ENCODE data around the gene PRKCB. TPM values are rescaled to one million over a fixed set of nuclear protein-coding genes. Genes with fewer than 3 reads are reported as not detected.

PRKCB gene
- polyA plus RNA-seq, 1 donor from 2014 or later, result 27.6 TPM

DNA sequence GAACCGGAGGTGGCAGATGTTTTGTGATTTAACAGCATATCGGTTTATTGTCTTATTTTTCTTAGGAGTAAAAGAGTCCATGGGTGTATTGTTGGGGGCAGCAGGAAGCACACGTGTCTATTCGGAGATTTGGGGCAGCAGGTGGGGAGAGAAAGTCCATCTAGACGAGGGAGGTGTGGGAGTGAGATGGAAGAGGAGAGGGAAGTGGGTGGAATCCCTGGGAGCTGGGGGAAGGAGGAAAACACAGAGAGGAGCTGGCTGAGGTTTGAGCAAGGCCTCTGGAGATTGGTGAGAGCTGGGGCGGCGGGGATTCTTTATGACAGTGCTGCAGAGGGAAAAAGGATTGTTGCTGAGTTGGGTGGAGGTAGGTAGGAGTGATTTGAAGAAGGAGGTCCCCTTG lies 72.1 kb downstream of the PRKCB start:
- H3K4me3 ChIP-seq (ENCODE audit: low read length), result no peak overlapping the region
- H4K20me1 ChIP-seq (ENCODE audit: insufficient read depth), result no peaks in the 10 kb centered on the region
- H3K9ac ChIP-seq (ENCODE audit: low read length), result no peak overlapping the region
- no peak overlapping the region for H3K4me2 ChIP-seq (ENCODE audit: low read length)
- H3F3A ChIP-seq (ENCODE audit: insufficient read depth, low read length, poor library complexity, severe bottlenecking), result no peaks in the 10 kb centered on the region
- no peaks in the 10 kb centered on the region for H3K79me2 ChIP-seq (replicated peaks; ENCODE audit: insufficient read depth, low read length)
- H3K27ac ChIP-seq (ENCODE audit: low read length), result no peak overlapping the region
- no peak overlapping the region for H2AFZ ChIP-seq (ENCODE audit: low read depth, low read length)
- H3K36me3 ChIP-seq (ENCODE audit: insufficient read depth, low read length), result no peaks in the 10 kb centered on the region
- no peaks in the 10 kb centered on the region for H3K9me2 ChIP-seq (ENCODE audit: insufficient read depth, low read length)
- no peaks in the 10 kb centered on the region for H3K27me3 ChIP-seq (ENCODE audit: insufficient read depth, low read depth, low read length)
- TF ChIP-seq EP300 (conservative IDR thresholded peaks at IDR 0.05; ENCODE audit: poor library complexity, severe bottlenecking), result no peak
- H3K9me3 ChIP-seq (ENCODE audit: low read length), result no peaks in the 10 kb centered on the region

DNA sequence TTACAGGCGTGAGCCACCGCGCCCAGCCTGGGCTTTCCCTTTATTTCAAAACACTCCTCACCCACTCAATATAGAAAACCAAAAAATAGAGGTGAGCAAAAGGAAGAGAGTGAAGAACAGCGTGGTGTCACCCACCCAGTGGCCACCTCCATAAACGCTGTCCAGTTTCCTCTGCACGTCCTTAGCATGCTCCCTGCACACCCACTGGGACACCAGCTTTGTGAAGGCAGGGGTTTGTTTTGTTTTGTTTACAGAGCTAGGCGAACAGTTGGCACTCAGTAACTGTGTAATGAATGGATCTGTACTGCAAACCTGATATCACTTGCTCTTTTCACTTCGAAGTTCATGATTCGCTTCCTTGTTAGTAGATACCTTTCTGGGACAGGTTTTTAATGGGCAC lies 73.0 kb downstream of the PRKCB start:
- Histone ChIP-seq H3K9me2 (ENCODE audit: insufficient read depth, low read length) (no peaks in the 10 kb centered on the region), H4K20me1 (ENCODE audit: insufficient read depth) (no peaks in the 10 kb centered on the region), H3F3A (ENCODE audit: insufficient read depth, low read length, poor library complexity, severe bottlenecking) (no peaks in the 10 kb centered on the region), H3K36me3 (ENCODE audit: insufficient read depth, low read length) (no peaks in the 10 kb centered on the region), H3K4me2 (ENCODE audit: low read length) (no peak overlapping the region), H3K9ac (ENCODE audit: low read length) (no peak overlapping the region), H3K27ac (ENCODE audit: low read length) (no peak overlapping the region), H3K27me3 (ENCODE audit: insufficient read depth, low read depth, low read length) (no peaks in the 10 kb centered on the region), H3K4me3 (ENCODE audit: low read length) (no peak overlapping the region), H2AFZ (ENCODE audit: low read depth, low read length) (no peak overlapping the region), H3K9me3 (ENCODE audit: low read length) (no peaks in the 10 kb centered on the region), H3K79me2 (replicated peaks; ENCODE audit: insufficient read depth, low read length) (no peaks in the 10 kb centered on the region)
- TF ChIP-seq RAD21 (conservative IDR thresholded peaks at IDR 0.05) (no peak), EP300 (conservative IDR thresholded peaks at IDR 0.05; ENCODE audit: poor library complexity, severe bottlenecking) (no peak), MXI1 (conservative IDR thresholded peaks at IDR 0.05; ENCODE audit: poor library complexity, severe bottlenecking) (no peak), POLR2AphosphoS5 (IDR thresholded peaks at IDR 0.05) (no peak), SMC3 (conservative IDR thresholded peaks at IDR 0.05; ENCODE audit: poor library complexity) (no peak), TAF1 (IDR thresholded peaks at IDR 0.05; ENCODE audit: low read depth) (no peak), EZH2 (IDR thresholded peaks at IDR 0.05; ENCODE audit: borderline replicate concordance, insufficient read depth, low read length, poor library complexity, severe bottlenecking) (no peak)
- TF ChIP-seq, protein P1, sequence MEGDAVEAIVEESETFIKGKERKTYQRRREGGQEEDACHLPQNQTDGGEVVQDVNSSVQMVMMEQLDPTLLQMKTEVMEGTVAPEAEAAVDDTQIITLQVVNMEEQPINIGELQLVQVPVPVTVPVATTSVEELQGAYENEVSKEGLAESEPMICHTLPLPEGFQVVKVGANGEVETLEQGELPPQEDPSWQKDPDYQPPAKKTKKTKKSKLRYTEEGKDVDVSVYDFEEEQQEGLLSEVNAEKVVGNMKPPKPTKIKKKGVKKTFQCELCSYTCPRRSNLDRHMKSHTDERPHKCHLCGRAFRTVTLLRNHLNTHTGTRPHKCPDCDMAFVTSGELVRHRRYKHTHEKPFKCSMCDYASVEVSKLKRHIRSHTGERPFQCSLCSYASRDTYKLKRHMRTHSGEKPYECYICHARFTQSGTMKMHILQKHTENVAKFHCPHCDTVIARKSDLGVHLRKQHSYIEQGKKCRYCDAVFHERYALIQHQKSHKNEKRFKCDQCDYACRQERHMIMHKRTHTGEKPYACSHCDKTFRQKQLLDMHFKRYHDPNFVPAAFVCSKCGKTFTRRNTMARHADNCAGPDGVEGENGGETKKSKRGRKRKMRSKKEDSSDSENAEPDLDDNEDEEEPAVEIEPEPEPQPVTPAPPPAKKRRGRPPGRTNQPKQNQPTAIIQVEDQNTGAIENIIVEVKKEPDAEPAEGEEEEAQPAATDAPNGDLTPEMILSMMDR (IDR thresholded peaks at IDR 0.05; ENCODE audit: poor library complexity, severe bottlenecking), result no peak
- TF ChIP-seq, protein P2, sequence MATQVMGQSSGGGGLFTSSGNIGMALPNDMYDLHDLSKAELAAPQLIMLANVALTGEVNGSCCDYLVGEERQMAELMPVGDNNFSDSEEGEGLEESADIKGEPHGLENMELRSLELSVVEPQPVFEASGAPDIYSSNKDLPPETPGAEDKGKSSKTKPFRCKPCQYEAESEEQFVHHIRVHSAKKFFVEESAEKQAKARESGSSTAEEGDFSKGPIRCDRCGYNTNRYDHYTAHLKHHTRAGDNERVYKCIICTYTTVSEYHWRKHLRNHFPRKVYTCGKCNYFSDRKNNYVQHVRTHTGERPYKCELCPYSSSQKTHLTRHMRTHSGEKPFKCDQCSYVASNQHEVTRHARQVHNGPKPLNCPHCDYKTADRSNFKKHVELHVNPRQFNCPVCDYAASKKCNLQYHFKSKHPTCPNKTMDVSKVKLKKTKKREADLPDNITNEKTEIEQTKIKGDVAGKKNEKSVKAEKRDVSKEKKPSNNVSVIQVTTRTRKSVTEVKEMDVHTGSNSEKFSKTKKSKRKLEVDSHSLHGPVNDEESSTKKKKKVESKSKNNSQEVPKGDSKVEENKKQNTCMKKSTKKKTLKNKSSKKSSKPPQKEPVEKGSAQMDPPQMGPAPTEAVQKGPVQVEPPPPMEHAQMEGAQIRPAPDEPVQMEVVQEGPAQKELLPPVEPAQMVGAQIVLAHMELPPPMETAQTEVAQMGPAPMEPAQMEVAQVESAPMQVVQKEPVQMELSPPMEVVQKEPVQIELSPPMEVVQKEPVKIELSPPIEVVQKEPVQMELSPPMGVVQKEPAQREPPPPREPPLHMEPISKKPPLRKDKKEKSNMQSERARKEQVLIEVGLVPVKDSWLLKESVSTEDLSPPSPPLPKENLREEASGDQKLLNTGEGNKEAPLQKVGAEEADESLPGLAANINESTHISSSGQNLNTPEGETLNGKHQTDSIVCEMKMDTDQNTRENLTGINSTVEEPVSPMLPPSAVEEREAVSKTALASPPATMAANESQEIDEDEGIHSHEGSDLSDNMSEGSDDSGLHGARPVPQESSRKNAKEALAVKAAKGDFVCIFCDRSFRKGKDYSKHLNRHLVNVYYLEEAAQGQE (IDR thresholded peaks at IDR 0.05; ENCODE audit: borderline replicate concordance), result no peak

Data from neural cell (in vitro differentiated cells).